Endothelial cell of umbilical vein (primary cell): ENCODE measurements around the gene DERA. TPM values are rescaled to one million over a fixed set of nuclear protein-coding genes. Genes with fewer than 3 reads are reported as not detected.

Source experiments
- BruUV-seq: library from RNA; stranded (reverse); fragments of 400-500 nt; replicated peaks from 2 replicates; lab custom pipeline; 2021; lab: Mats Ljungman, UMichigan
- CTCF ChIA-PET: fragments of 300-600, 350-600 bp; sonication (Branson Sonifier 250); formaldehyde crosslinking; loops from one replicate; lab custom pipeline; 2021; ENCODE audit warnings: antibody characterized with exemption, inconsistent platforms; lab: Charles Lee
- POLR2A ChIA-PET: fragments of 300-600, 350-600 bp; sonication (Branson Sonifier 250); formaldehyde crosslinking; loops from one replicate; lab custom pipeline; 2021; ENCODE audit warnings: antibody characterized with exemption, inconsistent platforms; lab: Charles Lee
- DNase-seq: peaks from one replicate; pipeline ENCODE4 v3.0.0-alpha.2; 2011; ENCODE audit warnings: low read depth, low spot score
- FAIRE-seq: peaks from 2 replicates; lab custom pipeline; 2011; peaks lifted over from hg19 to GRCh38; lab: Jason Lieb, UNC
- H2AFZ ChIP-seq: 2 replicates; pipeline ENCODE4 v1.6.0; 2012; ENCODE audit warnings: low read depth, low read length, control low read depth, inconsistent platforms
- H3K27ac ChIP-seq: 2 replicates; pipeline ENCODE4 v1.5.1; 2011; ENCODE audit warnings: low read depth, mild to moderate bottlenecking, control low read depth, low read length, moderate library complexity; ENCODE audit not compliant: insufficient read depth
- H3K27me3 ChIP-seq, 2 experiments: 2 replicates each; pipeline versions ENCODE4 v1.6.0 to v1.6.1; 2011; ENCODE audit warnings: low read length in 2 of 2, mixed read lengths in 1 of 2; ENCODE audit not compliant: control insufficient read depth in 2 of 2, insufficient read depth in 2 of 2
- H3K36me3 ChIP-seq, 2 experiments: 2 replicates in 1 of 2; 3 replicates in 1 of 2; pipeline ENCODE4 v1.5.1; 2011; ENCODE audit warnings: low read length in 2 of 2, mild to moderate bottlenecking in 1 of 2, moderate library complexity in 1 of 2; ENCODE audit not compliant: control insufficient read depth in 2 of 2, insufficient read depth in 2 of 2; ENCODE audit errors: extremely low read depth in 1 of 2
- H3K4me1 ChIP-seq: 3 replicates; pipeline ENCODE4 v1.5.1; 2011; ENCODE audit warnings: mild to moderate bottlenecking, low read length; ENCODE audit not compliant: control insufficient read depth, insufficient read depth; ENCODE audit errors: extremely low read depth
- H3K4me2 ChIP-seq: 2 replicates; pipeline ENCODE4 v1.6.1; 2011; ENCODE audit warnings: low read length, control low read depth, mixed read lengths; ENCODE audit not compliant: insufficient read depth
- H3K4me3 ChIP-seq, 3 experiments: fragments of 200-600 bp in 1 of 3; sonication (generic), shearing (Covaris generic) in 1 of 3; replicated peaks in 1 of 3; 2 replicates each; pipeline ENCODE4 v1.5.1; 2011 to 2016; ENCODE audit warnings: control low read depth in 3 of 3, low read length in 3 of 3, mild to moderate bottlenecking in 2 of 3, inconsistent platforms in 1 of 3, low read depth in 1 of 3, moderate library complexity in 1 of 3; ENCODE audit not compliant: insufficient read depth in 1 of 3
- H3K79me2 ChIP-seq: 2 replicates; pipeline ENCODE4 v1.6.0; 2012; ENCODE audit warnings: low read length, inconsistent platforms; ENCODE audit not compliant: control insufficient read depth, insufficient read depth
- H3K9ac ChIP-seq: replicated peaks from 2 replicates; pipeline ENCODE3; 2011; ENCODE audit warnings: low read length, control low read depth; ENCODE audit not compliant: insufficient read depth; ENCODE audit errors: extremely low read depth
- H3K9me1 ChIP-seq: replicated peaks from 3 replicates; pipeline ENCODE4 v1.6.0; 2011; ENCODE audit warnings: mild to moderate bottlenecking, low read length; ENCODE audit not compliant: control insufficient read depth, insufficient read depth; ENCODE audit errors: extremely low read depth
- H3K9me3 ChIP-seq: replicated peaks from 2 replicates; pipeline ENCODE4 v1.5.1; 2012; ENCODE audit warnings: low read length, inconsistent platforms; ENCODE audit not compliant: control insufficient read depth, insufficient read depth
- H4K20me1 ChIP-seq: replicated peaks from 2 replicates; pipeline ENCODE3; 2011; ENCODE audit warnings: mild to moderate bottlenecking, low read length; ENCODE audit not compliant: control insufficient read depth, insufficient read depth; ENCODE audit errors: extremely low read depth
- CTCF ChIP-seq, 2 donors: IDR thresholded peaks; 1 replicate in 1 of 2; 2 replicates in 1 of 2; pipeline ENCODE4 v1.5.1; 2011; ENCODE audit warnings: low read length in 2 of 2, mild to moderate bottlenecking in 2 of 2, moderate library complexity in 2 of 2, control low read depth in 1 of 2, inconsistent platforms in 1 of 2, low read depth in 1 of 2; ENCODE audit not compliant: insufficient read depth in 1 of 2; ENCODE audit errors: extremely low read depth in 1 of 2
- EZH2 ChIP-seq: IDR thresholded peaks from 2 replicates; pipeline ENCODE4 v1.6.1; 2012; ENCODE audit warnings: borderline replicate concordance, low read depth, mild to moderate bottlenecking, moderate library complexity, low read length, inconsistent platforms; ENCODE audit not compliant: severe bottlenecking
- FOS ChIP-seq: IDR thresholded peaks from 2 replicates; pipeline ENCODE4 v1.6.1; 2011; ENCODE audit warnings: mild to moderate bottlenecking, low read length, moderate library complexity, borderline replicate concordance; ENCODE audit not compliant: insufficient read depth
- GATA2 ChIP-seq: IDR thresholded peaks from 2 replicates; pipeline ENCODE4 v1.7.0; 2011; ENCODE audit warnings: low read depth, mild to moderate bottlenecking, moderate library complexity, mixed read lengths, low read length; ENCODE audit not compliant: insufficient read length, insufficient read depth
- JUN ChIP-seq: IDR thresholded peaks from 2 replicates; pipeline ENCODE4 v1.6.1; 2011; ENCODE audit warnings: borderline replicate concordance, low read depth; ENCODE audit not compliant: insufficient read length, insufficient read depth
- MAX ChIP-seq: IDR thresholded peaks from 2 replicates; pipeline ENCODE4 v1.6.1; 2011; ENCODE audit not compliant: insufficient read depth, insufficient read length
- MYC ChIP-seq: IDR thresholded peaks from one replicate; pipeline ENCODE4 v1.6.1; 2011; ENCODE audit warnings: mild to moderate bottlenecking, low read depth, low read length
- POLR2A ChIP-seq: IDR thresholded peaks from 2 replicates; pipeline ENCODE4 v1.6.1; 2012; ENCODE audit warnings: low read depth, mild to moderate bottlenecking, control low read depth, low read length
- POLR2AphosphoS5 ChIP-seq: IDR thresholded peaks from 2 replicates; pipeline ENCODE4 v1.6.1; 2012; ENCODE audit warnings: low read depth, mild to moderate bottlenecking, control low read depth, low read length, moderate library complexity; ENCODE audit not compliant: insufficient read depth
- dilution Hi-C: fragments of 300-500 bp; cut with MboI; formaldehyde crosslinking; loops from one replicate; pipeline ENCODE4 v1.15.0; 2019; ENCODE audit warnings: low sequenced_read_pairs; ENCODE audit not compliant: extremely low pct_ligation_motif_present
- intact Hi-C: fragments of 100-400 bp; cut with micrococcal nuclease; formaldehyde crosslinking; loops from one replicate; pipeline ENCODE4 v1.10.0; 2022
- polyA plus RNA-seq, 4 experiments: library from polyadenylated mRNA; depleted of rRNA in 3 of 4; stranded (reverse) in 3 of 4; unstranded in 1 of 4; fragments of >200 nt; gene quantifications; 2 replicates each; pipeline versions ENCODE4 v1.2.1 to v1.2.3, GENCODE V29; 2011 to 2012; ENCODE audit warnings: missing spikeins in 1 of 4
- total RNA-seq: library from RNA; stranded (reverse); gene quantifications from 2 replicates; pipeline ENCODE4 v1.2.3, GENCODE V29; 2021

DERA gene
- total and polyA plus RNA-seq, 2 donors (not counting 3 experiments of a cell fraction or from before 2014, with no cell fraction given), result 19.8 to 41.5 TPM

- no peak for TF ChIP-seq POLR2A
- TF ChIP-seq FOS, result no peak
- TF ChIP-seq CTCF (IDR thresholded peaks at IDR 0.05; ENCODE audit: extremely low read depth in 1 of 2, insufficient read depth in 1 of 2, low read depth in 1 of 2, low read length in 2 of 2), result no peak
- TF ChIP-seq JUN, result no peak
- TF ChIP-seq EZH2, result no peak
- TF ChIP-seq MYC, result no peak
- no peak for TF ChIP-seq GATA2
- TF ChIP-seq MAX, result no peak
- TF ChIP-seq POLR2AphosphoS5, result no peak
- H4K20me1 ChIP-seq, result no peaks in the 10 kb centered on the region
- ChIA-PET CTCF (no interaction called here), POLR2A (no interaction called here)
- dilution Hi-C loops (no loop called here), intact Hi-C loops (no loop called here)
- no peaks in the 10 kb centered on the region for H3K79me2 ChIP-seq
- no peak overlapping the region for H3K27ac ChIP-seq
- H3K36me3 ChIP-seq, result no peaks in the 10 kb centered on the region
- no peak overlapping the region for H3K4me2 ChIP-seq
- no peak overlapping the region for H3K4me3 ChIP-seq
- H3K9me3 ChIP-seq, result no peaks in the 10 kb centered on the region
- no peak overlapping the region for H2AFZ ChIP-seq
- no peaks in the 10 kb centered on the region for H3K4me1 ChIP-seq
- H3K27me3 ChIP-seq, result peaks cover 6 to 13% of the 10 kb centered on the region in 2 experiments
- DNase-seq (no peak), FAIRE-seq (no peak)
- H3K9me1 ChIP-seq, result no peaks in the 10 kb centered on the region
- BruUV-seq, result no TSS peak
- no peak overlapping the region for H3K9ac ChIP-seq
These were observed 161.5 kb downstream of the DERA start for GRCh38 chr12:16072678-16073077.
